Islet of Langerhans (tissue), 1 donor: Measurements from ENCODE around the gene HOXA4.

ENCODE experiments used
- FAIRE-seq: peaks from one replicate; lab custom pipeline; 2011; peaks lifted over from hg19 to GRCh38; lab: Jason Lieb, UNC

Gene HOXA4

DNA sequence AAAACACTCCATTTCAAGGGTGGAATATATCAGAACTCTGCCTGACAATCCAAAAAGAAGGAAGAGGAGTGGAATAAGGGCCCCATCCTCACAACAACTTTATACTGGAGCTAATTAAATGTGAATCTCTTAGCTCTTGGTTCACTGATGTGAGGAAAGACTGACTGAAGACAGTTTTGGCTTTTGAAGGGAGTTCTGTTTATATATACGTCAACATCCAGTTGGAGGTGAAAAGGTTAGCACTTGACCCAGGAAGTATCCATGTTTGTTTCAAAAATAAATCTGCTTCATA, 37.8 kb downstream of the HOXA4 start:
- FAIRE-seq: no peak

GRCh38 chr7:27091941-27092818, 38.4 kb downstream of the HOXA4 start:
- FAIRE-seq: no peak

DNA sequence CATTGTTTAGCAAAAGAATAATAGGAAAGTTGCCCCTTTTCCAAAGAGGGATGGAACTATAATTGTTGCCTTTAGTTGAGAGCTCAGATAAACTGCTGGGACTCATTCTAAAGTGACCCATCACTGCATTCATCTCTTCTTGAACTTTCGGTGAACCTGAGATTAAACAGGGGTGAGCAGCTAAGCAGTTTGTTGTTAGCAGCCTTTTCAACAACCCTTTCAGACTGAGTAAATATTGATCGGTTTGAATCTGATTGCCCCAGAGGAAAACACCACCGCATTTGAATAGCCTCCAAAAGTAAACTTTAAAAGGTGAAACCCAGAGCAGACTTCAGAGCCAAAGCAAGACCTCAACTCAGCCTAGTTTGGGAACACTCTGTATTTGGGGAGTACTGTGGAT, 39.5 kb downstream of the HOXA4 start:
- FAIRE-seq: no peak

- FAIRE-seq: no peak
These were observed 42.3 kb downstream of the HOXA4 start for GRCh38 chr7:27088002-27088922.

DNA sequence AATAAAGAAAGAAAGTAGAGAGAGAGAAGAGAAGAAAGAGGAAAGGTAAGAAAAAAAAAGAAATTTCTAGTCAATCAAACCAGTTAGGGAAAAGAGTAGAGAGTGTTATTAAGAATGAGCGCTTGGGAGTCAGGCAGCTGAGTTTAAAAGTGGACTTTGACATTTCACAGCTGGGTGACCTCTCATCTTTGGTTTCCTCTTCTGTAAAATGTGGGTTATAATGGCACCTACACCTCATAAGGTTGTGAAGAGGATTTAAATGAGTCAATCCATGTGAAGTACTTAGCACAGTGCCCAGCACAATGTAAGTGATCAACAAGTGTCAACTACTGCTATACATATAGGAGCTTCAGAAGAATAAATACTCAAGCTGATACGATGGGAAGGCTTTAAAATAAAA, 46.9 kb downstream of the HOXA4 start:
- no peak for FAIRE-seq

- FAIRE-seq: no peak
These were observed 48.4 kb downstream of the HOXA4 start for GRCh38 chr7:27082171-27082570.

DNA sequence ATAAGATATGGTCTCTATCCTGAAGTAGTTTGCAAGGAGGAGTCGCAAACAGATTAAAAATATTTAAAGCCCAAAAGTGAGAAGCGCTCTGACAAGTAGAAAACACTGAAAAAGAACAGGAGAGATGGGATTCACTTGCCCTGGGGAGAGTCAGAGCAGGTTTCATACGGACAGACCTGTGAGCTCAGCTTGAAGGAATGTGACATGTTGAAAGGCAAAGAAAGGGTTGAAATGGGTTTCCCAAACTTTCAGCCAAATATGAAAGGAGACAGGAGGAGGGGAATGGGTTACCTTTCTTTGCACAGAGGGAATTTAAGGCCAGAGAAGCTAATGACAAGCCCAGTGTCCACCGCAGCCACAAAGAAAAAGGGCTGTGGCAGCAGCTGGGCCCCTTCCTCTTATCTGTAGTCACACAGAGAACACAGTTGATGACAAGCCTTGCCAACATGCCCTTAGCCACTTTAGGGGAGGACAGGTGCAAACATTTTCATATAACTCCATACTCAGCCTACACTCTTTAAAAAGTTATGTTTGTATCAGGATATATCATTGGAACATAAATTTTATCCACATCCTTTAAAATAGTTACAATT, 49.6 kb downstream of the HOXA4 start:
- FAIRE-seq: no peak

DNA sequence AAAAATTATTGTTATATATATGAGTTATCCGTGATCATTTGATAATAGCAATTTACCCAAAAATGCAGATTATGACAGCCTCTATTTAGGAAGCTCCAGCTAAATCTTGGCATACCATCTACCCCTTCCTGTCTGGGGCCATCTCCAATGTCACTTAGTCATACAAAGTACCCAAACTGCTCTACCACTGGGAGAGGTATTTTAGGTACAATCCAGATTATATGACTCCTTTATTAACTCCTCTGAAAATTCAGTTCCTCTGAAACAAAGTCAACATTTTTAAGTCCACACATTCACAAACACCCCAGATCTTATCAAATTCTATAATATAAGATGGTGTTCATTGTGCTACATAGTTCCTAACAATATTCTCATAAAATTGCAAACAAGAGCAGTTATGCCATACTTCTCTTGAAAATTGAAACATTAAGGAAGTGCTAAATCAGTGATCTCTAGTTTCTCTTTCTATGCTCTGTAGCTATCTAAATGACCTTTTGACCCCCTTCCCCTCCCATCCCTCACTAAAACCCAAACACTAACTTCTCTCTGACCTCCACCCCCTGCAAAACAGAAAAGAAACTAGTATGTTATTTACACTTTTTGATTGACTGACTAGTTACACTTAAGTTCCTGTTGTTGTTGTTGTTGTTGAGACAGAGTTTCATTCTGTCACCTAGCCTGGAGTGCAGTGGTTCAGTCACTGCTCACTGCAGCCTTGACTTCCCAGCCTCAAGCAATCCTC, 51.2 kb downstream of the HOXA4 start:
- no peak for FAIRE-seq

- no peak for FAIRE-seq
These were observed 51.8 kb downstream of the HOXA4 start for GRCh38 chr7:27078616-27079233.
